KMS-11 (cell line): ENCODE measurements around the gene ZBTB45.
A peak's percentile ranks its signal among the peaks of the same experiment; 100 is the strongest.

ENCODE experiments used
- H2AFZ ChIP-seq: fragments of 200-600 bp; sonication (generic); 2 replicates; pipeline ENCODE4 v1.6.1; 2016; ENCODE audit warnings: antibody characterized with exemption, mixed run types, low read depth
- H3K27ac ChIP-seq: fragments of 200-600 bp; sonication (generic); 2 replicates; pipeline ENCODE4 v1.6.1; 2016; ENCODE audit warnings: mild to moderate bottlenecking, mixed run types
- H3K27me3 ChIP-seq: fragments of 200-600 bp; sonication (generic); 2 replicates; pipeline ENCODE4 v1.6.1; 2017; ENCODE audit warnings: mild to moderate bottlenecking, low read depth, mixed run types, moderate library complexity; ENCODE audit not compliant: insufficient read depth
- H3K36me3 ChIP-seq: fragments of 200-600 bp; sonication (generic); 2 replicates; pipeline ENCODE4 v1.6.1; 2017; ENCODE audit warnings: mild to moderate bottlenecking, mixed run types; ENCODE audit not compliant: insufficient read depth
- H3K4me1 ChIP-seq: fragments of 200-600 bp; sonication (generic); 2 replicates; pipeline ENCODE4 v1.6.1; 2016; ENCODE audit warnings: mild to moderate bottlenecking, low read depth, mixed run types; ENCODE audit not compliant: poor library complexity, severe bottlenecking
- H3K4me2 ChIP-seq: fragments of 200-600 bp; sonication (generic); 2 replicates; pipeline ENCODE4 v1.7.0; 2016; ENCODE audit warnings: mild to moderate bottlenecking, mixed run types
- H3K4me3 ChIP-seq: fragments of 200-600 bp; sonication (generic); IDR thresholded peaks from 2 replicates; pipeline ENCODE4 v1.6.1; 2017; ENCODE audit warnings: low read depth, low read length, mixed read lengths; ENCODE audit not compliant: insufficient read depth
- H3K79me2 ChIP-seq: fragments of 200-600 bp; sonication (generic); 2 replicates; pipeline ENCODE4 v1.6.1; 2016; ENCODE audit warnings: low read depth, mixed run types; ENCODE audit not compliant: insufficient read depth
- H3K9ac ChIP-seq: fragments of 200-600 bp; sonication (generic); 2 replicates; pipeline ENCODE4 v1.6.1; 2016; ENCODE audit warnings: mild to moderate bottlenecking, mixed run types
- H4K20me1 ChIP-seq: fragments of 200-600 bp; sonication (generic); 2 replicates; pipeline ENCODE4 v1.6.1; 2016; ENCODE audit warnings: mild to moderate bottlenecking, mixed run types; ENCODE audit not compliant: insufficient read depth
- TF ChIP-seq, protein P1 (sequence below): fragments of 200-600 bp; sonication (generic); conservative IDR thresholded peaks from 2 replicates; pipeline ENCODE4 v1.6.1; 2017; ENCODE audit warnings: low read depth, mild to moderate bottlenecking, antibody characterized with exemption, low read length, moderate library complexity, mixed read lengths

ZBTB45 gene

DNA sequence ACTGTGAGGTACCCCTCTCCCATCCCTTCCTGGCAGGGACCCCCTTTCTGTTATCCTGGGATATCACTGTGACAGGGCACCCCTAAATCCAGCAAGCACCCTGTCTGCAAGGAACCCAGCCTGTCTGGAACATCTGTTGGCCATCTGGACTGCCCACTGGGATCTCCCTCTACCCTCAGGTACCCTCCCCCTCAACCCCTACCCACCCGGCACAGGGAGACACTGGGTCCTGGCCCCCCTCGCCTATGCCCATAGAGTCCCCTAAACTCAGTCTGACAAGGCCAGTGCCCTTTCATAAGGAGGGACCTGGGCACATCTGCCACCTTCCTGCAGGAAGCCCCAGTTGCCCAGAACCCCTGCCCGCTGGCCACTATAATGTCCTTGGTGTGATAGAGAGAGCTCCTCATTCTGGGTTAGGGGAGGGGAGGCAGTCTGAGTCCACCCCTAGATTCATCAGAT is 5.0 kb downstream of the ZBTB45 start:
- peak overlapping the region; percentile 80 for H3K9ac ChIP-seq
- H4K20me1 ChIP-seq: no peaks in the 10 kb centered on the region
- H3K4me3 ChIP-seq: no peak overlapping the region
- peaks cover 25% of the 10 kb centered on the region for H3K4me1 ChIP-seq
- TF ChIP-seq, protein P1, sequence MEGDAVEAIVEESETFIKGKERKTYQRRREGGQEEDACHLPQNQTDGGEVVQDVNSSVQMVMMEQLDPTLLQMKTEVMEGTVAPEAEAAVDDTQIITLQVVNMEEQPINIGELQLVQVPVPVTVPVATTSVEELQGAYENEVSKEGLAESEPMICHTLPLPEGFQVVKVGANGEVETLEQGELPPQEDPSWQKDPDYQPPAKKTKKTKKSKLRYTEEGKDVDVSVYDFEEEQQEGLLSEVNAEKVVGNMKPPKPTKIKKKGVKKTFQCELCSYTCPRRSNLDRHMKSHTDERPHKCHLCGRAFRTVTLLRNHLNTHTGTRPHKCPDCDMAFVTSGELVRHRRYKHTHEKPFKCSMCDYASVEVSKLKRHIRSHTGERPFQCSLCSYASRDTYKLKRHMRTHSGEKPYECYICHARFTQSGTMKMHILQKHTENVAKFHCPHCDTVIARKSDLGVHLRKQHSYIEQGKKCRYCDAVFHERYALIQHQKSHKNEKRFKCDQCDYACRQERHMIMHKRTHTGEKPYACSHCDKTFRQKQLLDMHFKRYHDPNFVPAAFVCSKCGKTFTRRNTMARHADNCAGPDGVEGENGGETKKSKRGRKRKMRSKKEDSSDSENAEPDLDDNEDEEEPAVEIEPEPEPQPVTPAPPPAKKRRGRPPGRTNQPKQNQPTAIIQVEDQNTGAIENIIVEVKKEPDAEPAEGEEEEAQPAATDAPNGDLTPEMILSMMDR: no peak
- peak overlapping the region; percentile 94 for H3K4me2 ChIP-seq
- peak overlapping the region; percentile 58 for H3K27ac ChIP-seq
- H3K27me3 ChIP-seq: no peaks in the 10 kb centered on the region
- peaks cover 25% of the 10 kb centered on the region for H3K79me2 ChIP-seq
- H3K36me3 ChIP-seq: no peaks in the 10 kb centered on the region
- H2AFZ ChIP-seq: no peak overlapping the region

DNA sequence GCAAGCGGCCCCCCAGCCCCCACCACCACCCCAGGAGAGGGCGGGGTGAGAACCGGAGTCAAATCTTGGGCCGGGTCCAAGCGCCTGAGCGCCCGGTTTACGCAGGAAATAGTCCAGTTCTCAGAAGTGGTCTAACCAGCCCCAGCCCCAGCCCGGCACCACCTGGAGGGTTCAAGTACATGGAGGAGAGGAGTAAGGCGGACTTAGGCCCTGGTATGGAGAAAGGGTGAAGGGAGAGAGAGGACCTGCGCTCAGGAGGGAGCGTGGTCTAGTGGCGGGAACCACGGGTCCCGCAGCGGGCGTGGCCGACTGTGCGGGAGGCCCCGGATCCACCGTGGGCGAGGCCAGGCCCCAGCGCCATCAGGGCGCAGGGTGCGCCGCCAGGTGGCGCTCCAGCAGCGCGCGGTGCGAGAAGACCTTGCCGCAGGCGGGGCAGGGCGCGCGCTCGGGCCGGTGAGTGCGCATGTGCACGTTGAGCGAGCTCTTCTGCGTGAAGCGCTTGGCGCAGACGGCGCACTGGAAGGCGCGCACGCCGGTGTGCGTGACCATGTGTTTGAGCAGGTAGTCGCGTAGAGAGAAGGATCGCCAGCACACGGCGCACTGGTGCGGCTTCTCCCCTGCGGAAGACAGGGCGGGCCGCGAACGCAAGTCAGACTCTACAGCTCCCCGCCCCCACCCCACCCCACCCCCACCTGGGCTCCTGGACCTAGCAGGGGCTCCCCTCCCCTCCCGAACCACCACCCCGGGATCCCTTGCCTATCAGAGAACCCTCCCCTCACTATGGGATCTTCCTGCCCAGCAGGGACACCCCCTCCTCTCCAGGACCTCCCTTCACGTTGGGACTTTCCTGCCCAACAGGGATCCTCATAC is 5.7 kb downstream of the ZBTB45 start:
- Histone ChIP-seq H3K4me1 (peaks cover 25% of the 10 kb centered on the region), H4K20me1 (no peaks in the 10 kb centered on the region), H3K36me3 (no peaks in the 10 kb centered on the region), H3K9ac (peak overlapping the region; percentile 80), H3K27me3 (no peaks in the 10 kb centered on the region), H3K79me2 (peaks cover 25% of the 10 kb centered on the region), H3K27ac (peak overlapping the region; percentile 58), H3K4me2 (peak overlapping the region; percentile 94), H2AFZ (peak overlapping the region; percentile 68), H3K4me3 (no peak overlapping the region)
- TF ChIP-seq, protein P1: peak; percentile 78

DNA sequence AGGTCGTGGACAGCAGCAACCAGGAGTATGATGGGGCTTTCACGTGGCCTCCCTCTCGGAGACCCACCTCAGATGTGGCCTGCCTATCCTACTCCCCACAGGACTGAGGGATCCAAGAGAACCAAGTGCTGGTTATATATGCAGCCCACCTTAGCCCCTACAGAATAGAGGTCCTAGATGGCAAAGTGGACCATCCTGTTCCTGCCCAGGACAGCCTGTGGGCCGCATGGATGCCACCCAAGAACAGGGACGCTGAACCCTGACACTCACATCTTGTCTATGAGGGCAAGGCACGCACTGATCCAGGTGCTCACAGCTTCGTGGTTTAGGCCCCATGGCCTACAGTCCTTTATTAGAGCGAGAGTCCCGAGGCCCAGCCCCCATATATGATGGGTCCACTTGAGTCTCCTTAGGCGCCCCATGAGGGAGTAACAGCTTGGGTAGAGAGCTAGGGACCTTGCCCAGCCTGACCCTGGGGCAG is 6.4 kb downstream of the ZBTB45 start:
- peak overlapping the region; percentile 68 for H2AFZ ChIP-seq
- TF ChIP-seq, protein P1: no peak
- peaks cover 19% of the 10 kb centered on the region for H3K79me2 ChIP-seq
- H4K20me1 ChIP-seq: no peaks in the 10 kb centered on the region
- H3K27ac ChIP-seq: no peak overlapping the region
- no peaks in the 10 kb centered on the region for H3K27me3 ChIP-seq
- peak overlapping the region; percentile 55; the same call in 1 of the 2 replicates for H3K4me2 ChIP-seq
- no peaks in the 10 kb centered on the region for H3K36me3 ChIP-seq
- H3K4me3 ChIP-seq: no peak overlapping the region
- peaks cover 24% of the 10 kb centered on the region for H3K4me1 ChIP-seq
- no peak overlapping the region; the same call in 1 of the 2 replicates for H3K9ac ChIP-seq

DNA sequence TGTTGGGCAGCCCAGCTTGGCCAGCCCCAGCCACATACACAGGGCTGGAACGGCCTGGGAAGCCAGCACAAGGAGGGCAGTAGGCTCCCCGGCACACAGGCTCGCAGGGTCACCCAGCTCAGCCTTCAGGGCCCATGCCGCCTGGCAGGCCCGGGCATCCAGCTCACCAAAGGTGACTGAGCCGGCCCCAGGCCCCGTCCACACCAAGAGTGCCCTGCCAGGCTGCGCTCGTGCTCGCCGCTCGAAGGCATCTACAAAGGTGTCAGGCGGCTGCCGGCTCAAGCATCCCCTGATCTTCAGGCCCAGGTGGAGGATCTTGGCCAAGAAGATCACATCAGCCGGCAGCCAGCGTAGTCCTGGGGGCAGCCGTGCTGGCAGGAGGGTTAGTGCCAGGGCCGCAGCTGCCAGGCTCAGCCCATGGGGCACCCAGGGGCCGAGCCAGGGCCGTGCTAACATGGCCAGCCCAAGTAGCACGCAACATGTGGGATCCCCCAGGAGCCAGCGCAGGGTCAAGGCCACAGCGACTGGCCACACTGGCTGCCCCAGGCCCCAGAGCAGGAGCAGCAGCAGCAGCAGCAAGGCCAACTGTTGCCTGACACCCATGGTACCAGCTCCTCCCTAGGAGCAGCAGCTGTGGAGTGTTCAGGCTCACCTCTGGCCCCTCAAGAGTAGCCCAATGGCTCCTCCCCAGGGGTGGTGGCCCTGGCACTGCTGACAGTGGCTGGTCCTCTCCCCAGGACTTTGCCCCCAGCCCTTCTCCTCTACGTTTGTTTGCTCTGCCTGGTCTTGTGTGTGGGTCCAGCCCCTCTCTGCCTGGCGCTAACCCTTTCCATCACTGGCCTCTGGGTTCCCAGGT is 8.0 kb downstream of the ZBTB45 start, which contains the start of gene SLC27A5:
Gene SLC27A5, minus strand, starts transcription at position 640 of the 856 bp plus-strand sequence. Its CDS starts 37 bp downstream, at position 603.
- Histone ChIP-seq H3K4me3 (no peak within 1 kb of the TSS), H3K36me3 (no peaks in the 10 kb centered on the region), H3K27me3 (no peaks in the 10 kb centered on the region), H2AFZ (no peak within 1 kb of the TSS), H3K4me1 (peaks cover 20% of the 10 kb centered on the region), H3K9ac (no peak within 1 kb of the TSS), H4K20me1 (no peaks in the 10 kb centered on the region), H3K27ac (no peak within 1 kb of the TSS), H3K4me2 (no peak within 1 kb of the TSS), H3K79me2 (peaks cover 11% of the 10 kb centered on the region)
- TF ChIP-seq, protein P1: no peak
